NCI-H82 treated with DMSO at 0.1 percent for 48 hours (cell line): ENCODE results near the gene TCF12.

Experiments
- DNase-seq: peaks from one replicate; lab custom pipeline; 2025; ENCODE audit not compliant: unreplicated experiment; lab: John Stamatoyannopoulos, UW

The TCF12 gene

GRCh38 chr15:57205027-57205855 lies 286.8 kb downstream of the TCF12 start:
- DNase-seq = peak; percentile 49

GRCh38 chr15:57205996-57206395 lies 287.6 kb downstream of the TCF12 start:
- DNase-seq = peak; percentile 68

GRCh38 chr15:57213862-57214261 lies 295.4 kb downstream of the TCF12 start:
- DNase-seq = no peak

- no peak for DNase-seq
Measured at GRCh38 chr15:57215326-57215725, 296.9 kb downstream of the TCF12 start.

- DNase-seq = no peak
Measured at GRCh38 chr15:57215881-57216280, 297.4 kb downstream of the TCF12 start.

- DNase-seq = peak; percentile 45
Measured at GRCh38 chr15:57216288-57216687, 297.8 kb downstream of the TCF12 start.

GRCh38 chr15:57217778-57218598 lies 299.5 kb downstream of the TCF12 start:
- DNase-seq = peak; percentile 50

GRCh38 chr15:57218826-57219576 lies 300.6 kb downstream of the TCF12 start:
- DNase-seq = peak; percentile 99

- DNase-seq = peak; percentile 40
Measured at GRCh38 chr15:57220205-57220604, 301.8 kb downstream of the TCF12 start.

GRCh38 chr15:57221134-57221533 lies 302.7 kb downstream of the TCF12 start:
- peak; percentile 27 for DNase-seq

- no peak for DNase-seq
Measured at GRCh38 chr15:57223345-57223744, 304.9 kb downstream of the TCF12 start.

- no peak for DNase-seq
Measured at GRCh38 chr15:57223887-57224286, 305.4 kb downstream of the TCF12 start.

GRCh38 chr15:57224664-57225063 lies 306.2 kb downstream of the TCF12 start:
- no peak for DNase-seq

- DNase-seq = no peak
Measured at GRCh38 chr15:57227166-57227565, 308.7 kb downstream of the TCF12 start.

GRCh38 chr15:57227899-57228298 lies 309.5 kb downstream of the TCF12 start:
- no peak for DNase-seq

- DNase-seq = no peak
Measured at GRCh38 chr15:57228395-57228794, 310.0 kb downstream of the TCF12 start.

GRCh38 chr15:57229051-57229450 lies 310.6 kb downstream of the TCF12 start:
- no peak for DNase-seq

GRCh38 chr15:57231559-57231958 lies 313.1 kb downstream of the TCF12 start:
- no peak for DNase-seq

GRCh38 chr15:57234156-57234555 lies 315.7 kb downstream of the TCF12 start:
- no peak for DNase-seq

- DNase-seq = peak; percentile 28
Measured at GRCh38 chr15:57235186-57235585, 316.7 kb downstream of the TCF12 start.

GRCh38 chr15:57235873-57236272 lies 317.4 kb downstream of the TCF12 start:
- no peak for DNase-seq
